BJ (cell line): ENCODE results near the gene RNF175. TPM values are rescaled to one million over a fixed set of nuclear protein-coding genes. Genes with fewer than 3 reads are reported as not detected.

Experiments used
- CTCF ChIA-PET: fragments of 350-600 bp; formaldehyde crosslinking; extraction: SDS; loops from one replicate; lab custom pipeline; 2021; ENCODE audit warnings: antibody characterized with exemption, inconsistent platforms; lab: Yijun Ruan, JAX
- POLR2A ChIA-PET: fragments of 300-600 bp; sonication (Branson Sonifier 250); formaldehyde crosslinking; extraction: SDS; loops from one replicate; lab custom pipeline; 2021; ENCODE audit warnings: antibody characterized with exemption; lab: Charles Lee
- DNase-seq: peaks from one replicate; pipeline ENCODE4 v3.0.0-alpha.2; 2011; ENCODE audit warnings: low read depth
- H3K27me3 ChIP-seq: 2 replicates; pipeline ENCODE4 v1.6.0; 2011; ENCODE audit warnings: low read length; ENCODE audit not compliant: control insufficient read depth, insufficient read depth
- H3K36me3 ChIP-seq: 2 replicates; pipeline ENCODE4 v1.5.1; 2011; ENCODE audit warnings: low read length; ENCODE audit not compliant: control insufficient read depth, insufficient read depth
- H3K4me3 ChIP-seq: 2 replicates; pipeline ENCODE4 v1.5.1; 2011; ENCODE audit warnings: low read depth, mild to moderate bottlenecking, control low read depth, low read length
- polyA plus RNA-seq: library from polyadenylated mRNA; depleted of rRNA; stranded (reverse); fragments of >200 nt; gene quantifications from 2 replicates; pipeline ENCODE4 v1.2.3, GENCODE V29; 2011
- TF ChIP-seq, protein P1 (sequence below): IDR thresholded peaks from 2 replicates; pipeline ENCODE4 v1.5.1; 2011; ENCODE audit warnings: low read depth, mild to moderate bottlenecking, control low read depth, inconsistent platforms, low read length, moderate library complexity; ENCODE audit not compliant: insufficient read depth

RNF175 gene
- polyA plus RNA-seq, 1 experiment: not detected

GRCh38 chr4:153713866-153714646 is 45.8 kb downstream of the RNF175 start:
- no peak overlapping the region for H3K4me3 ChIP-seq
- no peaks in the 10 kb centered on the region; the same call in 1 of the 2 replicates for H3K27me3 ChIP-seq
- no peaks in the 10 kb centered on the region for H3K36me3 ChIP-seq
- TF ChIP-seq, protein P1, sequence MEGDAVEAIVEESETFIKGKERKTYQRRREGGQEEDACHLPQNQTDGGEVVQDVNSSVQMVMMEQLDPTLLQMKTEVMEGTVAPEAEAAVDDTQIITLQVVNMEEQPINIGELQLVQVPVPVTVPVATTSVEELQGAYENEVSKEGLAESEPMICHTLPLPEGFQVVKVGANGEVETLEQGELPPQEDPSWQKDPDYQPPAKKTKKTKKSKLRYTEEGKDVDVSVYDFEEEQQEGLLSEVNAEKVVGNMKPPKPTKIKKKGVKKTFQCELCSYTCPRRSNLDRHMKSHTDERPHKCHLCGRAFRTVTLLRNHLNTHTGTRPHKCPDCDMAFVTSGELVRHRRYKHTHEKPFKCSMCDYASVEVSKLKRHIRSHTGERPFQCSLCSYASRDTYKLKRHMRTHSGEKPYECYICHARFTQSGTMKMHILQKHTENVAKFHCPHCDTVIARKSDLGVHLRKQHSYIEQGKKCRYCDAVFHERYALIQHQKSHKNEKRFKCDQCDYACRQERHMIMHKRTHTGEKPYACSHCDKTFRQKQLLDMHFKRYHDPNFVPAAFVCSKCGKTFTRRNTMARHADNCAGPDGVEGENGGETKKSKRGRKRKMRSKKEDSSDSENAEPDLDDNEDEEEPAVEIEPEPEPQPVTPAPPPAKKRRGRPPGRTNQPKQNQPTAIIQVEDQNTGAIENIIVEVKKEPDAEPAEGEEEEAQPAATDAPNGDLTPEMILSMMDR: no peak
- ChIA-PET CTCF (no interaction called here), POLR2A (no interaction called here)
- no peak for DNase-seq

GRCh38 chr4:153710681-153711080 is 49.1 kb downstream of the RNF175 start:
- H3K27me3 ChIP-seq: no peaks in the 10 kb centered on the region; the same call in 1 of the 2 replicates
- H3K36me3 ChIP-seq: no peaks in the 10 kb centered on the region
- ChIA-PET POLR2A (no interaction called here), CTCF (no interaction called here)
- no peak for DNase-seq
- no peak overlapping the region for H3K4me3 ChIP-seq
- TF ChIP-seq, protein P1: no peak

GRCh38 chr4:153706519-153706918 is 53.3 kb downstream of the RNF175 start:
- CTCF ChIA-PET: no interaction called here
- POLR2A ChIA-PET: no interaction called here
- no peaks in the 10 kb centered on the region for H3K36me3 ChIP-seq
- TF ChIP-seq, protein P1: no peak
- peaks cover 3% of the 10 kb centered on the region; the same call in 1 of the 2 replicates for H3K27me3 ChIP-seq
- no peak overlapping the region for H3K4me3 ChIP-seq
- DNase-seq: no peak

- no peak overlapping the region for H3K4me3 ChIP-seq
- POLR2A ChIA-PET: no interaction called here
Measured at GRCh38 chr4:153705743-153706468, 53.9 kb downstream of the RNF175 start.

GRCh38 chr4:153704522-153704921 is 55.3 kb downstream of the RNF175 start:
- TF ChIP-seq, protein P1: no peak
- Histone ChIP-seq H3K27me3 (0 out of 2 replicates have a peak, but pooled peaks cover 3% of the 10 kb centered on the region), H3K36me3 (no peaks in the 10 kb centered on the region), H3K4me3 (no peak overlapping the region)
- ChIA-PET CTCF (no interaction called here), POLR2A (no interaction called here)
- no peak for DNase-seq

More at GRCh38 chr4:153705743-153706468, 53.9 kb downstream of the RNF175 start:
- no peak for DNase-seq
- H3K36me3 ChIP-seq: no peaks in the 10 kb centered on the region
- CTCF ChIA-PET: no interaction called here
- TF ChIP-seq, protein P1: no peak
- 0 out of 2 replicates have a peak, but pooled peaks cover 3% of the 10 kb centered on the region for H3K27me3 ChIP-seq
